Measurements from ENCODE around the gene ST7.
"Not testable (repeated sequence)": the region's sequence is repeated elsewhere in the genome, so short reads cannot be mapped to it uniquely, and the experiment has no call there.

The ST7 gene

GRCh38 chr7:116953372-116953905 is at the start of gene ST7:
Gene ST7 (plus strand): TSS chr7:116953501. CDS start chr7:116953541, 40 bp downstream.
- peak; percentile 74 for DNase-seq

GRCh38 chr7:116906391-116906790 is 46.9 kb upstream of the ST7 start:
- DNase-seq = no peak

- no peak for DNase-seq
Observed at GRCh38 chr7:116910383-116910782, 42.9 kb upstream of the ST7 start.

GRCh38 chr7:116911801-116912200 is 41.5 kb upstream of the ST7 start:
- peak; percentile 72 for DNase-seq

- DNase-seq = peak; percentile 27
Observed at GRCh38 chr7:116912269-116912909, 40.9 kb upstream of the ST7 start.

GRCh38 chr7:116918704-116919103 is 34.6 kb upstream of the ST7 start:
- peak; percentile 66 for DNase-seq

- no peak for DNase-seq
Observed at GRCh38 chr7:116920359-116920758, 32.9 kb upstream of the ST7 start.

GRCh38 chr7:116922545-116922944 is 30.8 kb upstream of the ST7 start:
- no peak for DNase-seq

GRCh38 chr7:116924741-116925140 is 28.6 kb upstream of the ST7 start:
- DNase-seq = peak; percentile 15

GRCh38 chr7:116929021-116929420 is 24.3 kb upstream of the ST7 start:
- no peak for DNase-seq

GRCh38 chr7:116929914-116930913 is 23.1 kb upstream of the ST7 start:
- peak; percentile 71 for DNase-seq

- no peak for DNase-seq
Observed at GRCh38 chr7:116932566-116932965, 20.7 kb upstream of the ST7 start.

- no peak for DNase-seq
Observed at GRCh38 chr7:116933465-116933864, 19.8 kb upstream of the ST7 start.

GRCh38 chr7:116934580-116934979 is 18.7 kb upstream of the ST7 start:
- no peak for DNase-seq

GRCh38 chr7:116936844-116937243 is 16.5 kb upstream of the ST7 start:
- DNase-seq = not testable (repeated sequence)

- DNase-seq = no peak
Observed at GRCh38 chr7:116938678-116939077, 14.6 kb upstream of the ST7 start.

- peak; percentile 6 for DNase-seq
Observed at GRCh38 chr7:116940689-116941370, 12.5 kb upstream of the ST7 start.

- no peak for DNase-seq
Observed at GRCh38 chr7:116942504-116942903, 10.8 kb upstream of the ST7 start.

- DNase-seq = no peak
Observed at GRCh38 chr7:116948934-116949333, 4.4 kb upstream of the ST7 start.

- DNase-seq = no peak
Observed at GRCh38 chr7:116949941-116950801, 3.1 kb upstream of the ST7 start.

GRCh38 chr7:116950889-116951351 is 2.4 kb upstream of the ST7 start:
- DNase-seq = no peak
